Measurements from ENCODE around the gene LTBP2.
A peak's percentile ranks its signal among the peaks of the same experiment; 100 is the strongest.

Gene LTBP2

GRCh38 chr14:74507085-74507484 is 105.0 kb downstream of the LTBP2 start:
- no peak for DNase-seq (ENCODE audit: low spot score)

- DNase-seq (ENCODE audit: low spot score), result no peak
These were observed 105.6 kb downstream of the LTBP2 start for GRCh38 chr14:74506411-74506851.

DNA sequence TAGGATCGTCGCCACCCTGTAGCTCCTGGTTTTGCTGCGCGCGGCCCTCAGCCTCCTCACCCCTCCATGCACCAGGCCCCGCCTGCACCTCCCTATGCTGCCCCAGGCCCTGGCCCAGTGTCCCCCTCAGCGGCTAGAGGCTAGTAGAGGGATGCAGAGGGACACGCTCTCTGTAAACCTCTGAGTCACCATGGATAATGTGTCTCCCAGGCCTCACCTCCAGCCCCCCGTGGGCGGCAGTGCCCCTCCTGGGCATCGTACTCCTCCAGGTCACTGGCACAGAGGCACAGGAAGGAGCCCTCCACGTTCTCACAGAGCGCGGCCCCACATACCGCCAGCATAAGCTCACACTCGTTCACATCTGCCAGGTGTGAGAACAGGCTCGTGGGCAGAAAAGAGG is 106.2 kb downstream of the LTBP2 start:
- no peak for DNase-seq (ENCODE audit: low spot score)

- DNase-seq (ENCODE audit: low spot score), result no peak
These were observed 106.9 kb downstream of the LTBP2 start for GRCh38 chr14:74504874-74505720.

DNA sequence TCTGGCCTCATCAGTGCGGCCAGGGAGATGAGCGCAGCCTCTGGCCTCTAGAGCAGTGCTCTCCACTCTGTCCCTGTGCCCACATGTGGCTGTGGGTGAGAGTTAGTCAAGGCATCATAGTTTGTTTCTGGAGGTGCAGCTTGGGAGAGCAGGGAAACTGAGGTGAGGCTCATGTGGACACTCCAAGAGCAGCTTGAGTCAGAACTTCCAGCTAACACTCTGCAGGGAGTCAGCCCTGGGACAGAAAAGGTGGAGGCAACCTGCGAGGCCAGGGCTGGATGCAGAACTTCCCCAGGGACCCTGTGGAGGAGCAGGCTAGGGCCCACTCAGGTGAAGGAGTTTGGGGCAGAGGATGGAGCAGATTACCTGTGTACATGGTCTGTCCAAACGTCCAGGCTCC is 107.6 kb downstream of the LTBP2 start:
- DNase-seq (ENCODE audit: low spot score), result no peak

DNA sequence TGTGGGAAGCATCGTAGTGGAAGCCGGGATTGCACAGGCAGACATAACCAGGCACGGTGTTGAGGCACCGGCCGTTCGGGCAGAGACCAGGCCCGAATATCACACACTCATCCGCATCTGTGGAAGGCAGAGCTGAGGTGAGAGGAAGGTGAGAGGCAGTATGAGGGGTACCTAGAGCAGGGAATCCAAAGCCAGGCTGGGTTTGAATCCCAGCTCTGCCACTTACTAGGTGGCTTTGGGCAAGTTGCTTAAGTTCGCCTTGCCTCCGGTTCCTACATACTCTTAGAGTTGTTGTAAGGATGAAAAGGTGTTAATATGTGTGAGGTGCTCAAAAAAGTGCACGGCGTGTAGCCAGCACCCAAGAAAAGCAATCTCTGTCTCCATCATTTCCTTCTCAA is 108.1 kb downstream of the LTBP2 start:
- no peak for DNase-seq (ENCODE audit: low spot score)

DNA sequence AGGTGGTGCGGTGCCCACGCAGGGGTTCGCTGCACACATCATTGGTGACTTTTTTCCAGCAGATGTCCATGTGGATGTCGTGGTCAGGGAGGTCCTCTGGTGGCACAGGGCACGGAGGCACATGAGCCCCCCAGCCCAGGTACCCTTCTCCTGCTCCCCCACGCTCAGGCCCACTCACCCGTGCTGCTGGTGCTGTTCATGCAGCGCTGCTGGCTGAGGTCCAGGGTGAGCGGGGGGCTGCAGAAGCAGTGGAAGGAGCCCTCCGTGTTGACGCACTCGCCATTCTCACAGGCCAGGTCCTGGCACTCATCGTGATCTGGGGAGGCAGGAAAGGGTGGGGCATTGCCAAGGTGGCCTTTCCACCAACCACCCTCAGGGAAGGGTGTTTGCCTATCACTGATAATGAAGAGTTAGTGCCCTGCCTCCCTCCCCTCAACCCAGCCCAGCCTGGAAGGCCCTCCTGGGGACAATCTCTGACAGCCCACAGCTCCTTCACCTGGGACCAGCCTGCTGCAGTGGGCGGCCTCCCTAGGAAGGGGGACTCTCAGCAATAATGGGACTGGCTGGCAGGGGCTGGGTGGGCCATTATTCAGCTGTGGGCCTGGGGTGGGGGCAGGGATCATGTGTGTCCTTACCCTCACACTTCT is 108.6 kb downstream of the LTBP2 start:
- DNase-seq (ENCODE audit: low spot score), result no peak

DNA sequence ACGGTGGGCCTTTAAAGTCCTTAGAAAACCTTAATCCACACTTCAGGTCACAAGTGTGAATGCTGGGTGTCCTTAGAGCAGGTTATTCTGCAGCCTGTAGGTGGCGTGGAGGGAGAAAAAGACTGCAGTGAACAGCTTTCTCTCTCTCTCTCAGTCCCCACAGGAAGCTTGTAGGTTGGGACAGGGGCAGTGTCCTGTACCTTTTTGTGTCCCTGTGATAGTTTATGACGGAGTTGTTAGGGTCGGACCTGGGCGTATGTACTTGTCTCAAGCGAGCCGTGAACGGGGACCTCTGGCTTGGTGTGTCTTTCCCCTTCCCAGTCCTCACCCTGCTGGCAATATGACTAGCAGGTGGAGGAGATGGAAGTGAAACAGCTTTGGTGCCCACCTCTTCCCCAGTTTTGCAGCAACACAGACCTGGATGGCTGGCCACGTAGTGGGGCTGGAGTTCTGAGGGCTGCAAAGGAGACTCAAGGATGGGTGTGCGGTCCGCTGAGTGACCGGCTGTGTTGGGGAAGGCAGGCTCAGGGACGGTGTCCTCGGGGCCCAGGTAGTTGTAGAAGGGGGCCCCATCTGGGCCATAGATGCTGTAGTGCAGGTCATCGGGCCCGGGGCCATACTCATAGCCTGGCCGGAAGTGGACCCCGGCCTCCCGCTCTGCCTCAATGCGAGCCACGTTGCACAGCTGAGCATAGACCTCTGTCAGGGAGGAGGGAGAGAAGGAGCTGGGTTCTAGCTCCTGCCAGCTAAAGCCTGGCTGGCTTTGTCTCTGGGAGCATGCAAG is 109.6 kb downstream of the LTBP2 start:
- peak; percentile 25 for DNase-seq (ENCODE audit: low spot score)

DNA sequence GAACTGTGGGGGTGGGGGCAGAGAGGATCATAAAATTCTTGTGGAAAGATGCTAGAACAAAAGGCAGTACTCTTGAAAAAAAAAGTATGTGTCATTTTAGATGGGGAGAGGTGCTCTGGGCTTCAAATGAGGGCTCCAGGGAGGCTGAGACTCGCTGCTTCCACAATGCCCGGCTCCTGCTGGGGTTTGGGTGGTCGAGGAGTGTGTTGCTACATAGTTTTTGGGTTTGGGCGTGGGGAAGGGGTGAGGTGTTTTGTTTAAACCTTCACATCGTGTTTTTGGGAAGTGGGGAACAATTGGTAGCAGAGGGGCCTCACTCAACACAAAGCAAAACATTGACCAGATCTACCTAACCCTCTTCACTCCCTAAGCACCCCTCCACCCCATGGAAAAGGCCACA is 110.3 kb downstream of the LTBP2 start:
- DNase-seq (ENCODE audit: low spot score), result no peak

DNA sequence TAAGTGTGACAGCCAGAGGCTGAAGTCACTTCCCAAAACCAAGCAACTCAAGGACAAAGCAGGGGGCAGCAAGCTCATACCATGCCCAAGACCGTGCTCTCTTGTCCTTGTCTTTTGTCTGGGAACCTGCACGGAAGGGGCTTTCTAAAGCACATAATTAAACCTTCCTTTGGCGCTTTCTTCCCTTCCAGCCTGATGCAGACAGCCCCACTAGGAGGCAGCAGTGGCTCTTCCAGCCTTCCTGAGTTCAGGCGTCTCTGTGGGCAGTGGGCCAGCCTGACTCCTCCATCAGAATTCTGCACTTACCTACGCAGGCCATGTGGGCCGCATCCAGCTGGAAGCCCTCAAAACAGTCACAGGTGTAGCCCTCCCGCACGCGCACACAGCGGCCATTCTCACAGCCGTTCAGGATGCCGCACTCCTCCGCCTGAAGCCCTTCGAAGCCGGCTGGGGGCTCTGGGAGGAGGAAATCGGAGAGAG is 110.9 kb downstream of the LTBP2 start:
- DNase-seq (ENCODE audit: low spot score), result peak; percentile 71

GRCh38 chr14:74500417-74501134 is 111.5 kb downstream of the LTBP2 start:
- DNase-seq (ENCODE audit: low spot score), result no peak

DNA sequence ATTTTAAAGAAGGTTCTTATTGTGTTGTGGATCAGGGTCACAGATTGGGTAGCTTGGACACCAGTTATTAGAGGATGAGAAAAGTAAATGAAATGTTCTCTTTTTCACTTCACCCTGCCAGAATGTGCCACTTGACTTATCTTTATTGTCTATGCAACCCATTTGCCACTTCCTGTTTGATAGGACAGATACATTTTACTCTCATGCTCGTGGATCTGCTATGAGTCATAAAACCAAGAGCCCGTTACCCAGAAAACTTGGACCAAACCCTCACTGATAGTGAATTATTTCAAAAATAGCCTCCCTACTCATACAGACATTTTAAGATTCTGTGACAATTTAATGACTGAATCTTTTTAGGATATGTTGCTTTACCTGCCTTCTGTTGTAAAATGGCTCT is 116.7 kb downstream of the LTBP2 start:
- DNase-seq (ENCODE audit: low spot score), result no peak

DNA sequence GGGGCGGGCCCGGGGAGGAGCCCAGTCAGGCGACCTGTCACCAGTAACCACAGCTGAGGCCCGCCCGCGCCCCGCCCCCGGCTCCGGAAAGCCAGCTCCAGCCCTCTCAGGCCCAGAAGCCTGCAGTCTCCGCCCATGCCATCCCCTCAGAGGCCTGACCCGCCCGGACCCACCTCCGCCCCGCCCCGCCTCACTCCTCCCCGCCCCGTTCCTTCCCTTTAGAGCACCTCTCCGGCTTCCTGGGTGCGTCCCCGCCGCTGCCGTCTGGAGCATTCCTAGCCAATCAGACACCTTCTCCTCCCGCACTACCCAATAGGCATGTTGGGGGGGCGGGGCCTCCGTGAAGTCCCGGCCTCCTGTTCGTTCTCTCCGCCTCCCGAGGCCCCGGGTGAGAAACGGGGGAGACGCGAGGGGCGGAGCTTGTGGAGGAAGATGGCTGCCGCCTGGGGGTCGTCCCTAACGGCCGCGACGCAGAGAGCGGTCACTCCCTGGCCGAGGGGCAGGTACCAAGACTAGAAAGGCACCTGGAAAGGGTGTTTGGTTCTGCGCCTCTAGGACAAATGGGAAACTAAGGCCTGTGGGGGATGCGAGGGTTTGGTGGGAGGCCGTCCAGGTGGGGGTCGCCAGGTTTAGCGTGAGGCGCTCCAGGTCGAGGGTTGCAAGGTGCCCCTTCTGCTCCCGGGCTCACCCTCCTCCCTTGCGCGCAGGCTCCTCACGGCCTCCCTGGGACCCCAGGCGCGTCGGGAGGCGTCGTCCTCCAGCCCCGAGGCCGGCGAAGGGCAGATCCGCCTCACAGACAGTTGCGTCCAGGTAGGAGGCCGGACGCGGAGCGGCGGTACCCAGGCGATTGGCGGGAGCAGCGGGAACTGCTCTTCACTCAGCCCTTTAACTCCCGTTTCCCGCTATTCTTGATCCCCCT is 118.4 kb downstream of the LTBP2 start, which contains the start of gene ISCA2:
ISCA2 (plus strand) TSS at position 423 of the 919 bp plus-strand sequence; CDS start at position 433, 10 bp downstream.
- peak; percentile 99 for DNase-seq (ENCODE audit: low spot score)

- no peak for DNase-seq (ENCODE audit: low spot score)
These were observed 119.2 kb downstream of the LTBP2 start, which contains the start of gene NPC2 for GRCh38 chr14:74492776-74493342. TSS of gene NPC2 (minus strand) at chr14:74493305. CDS start at chr14:74493274, 31 bp downstream.

DNA sequence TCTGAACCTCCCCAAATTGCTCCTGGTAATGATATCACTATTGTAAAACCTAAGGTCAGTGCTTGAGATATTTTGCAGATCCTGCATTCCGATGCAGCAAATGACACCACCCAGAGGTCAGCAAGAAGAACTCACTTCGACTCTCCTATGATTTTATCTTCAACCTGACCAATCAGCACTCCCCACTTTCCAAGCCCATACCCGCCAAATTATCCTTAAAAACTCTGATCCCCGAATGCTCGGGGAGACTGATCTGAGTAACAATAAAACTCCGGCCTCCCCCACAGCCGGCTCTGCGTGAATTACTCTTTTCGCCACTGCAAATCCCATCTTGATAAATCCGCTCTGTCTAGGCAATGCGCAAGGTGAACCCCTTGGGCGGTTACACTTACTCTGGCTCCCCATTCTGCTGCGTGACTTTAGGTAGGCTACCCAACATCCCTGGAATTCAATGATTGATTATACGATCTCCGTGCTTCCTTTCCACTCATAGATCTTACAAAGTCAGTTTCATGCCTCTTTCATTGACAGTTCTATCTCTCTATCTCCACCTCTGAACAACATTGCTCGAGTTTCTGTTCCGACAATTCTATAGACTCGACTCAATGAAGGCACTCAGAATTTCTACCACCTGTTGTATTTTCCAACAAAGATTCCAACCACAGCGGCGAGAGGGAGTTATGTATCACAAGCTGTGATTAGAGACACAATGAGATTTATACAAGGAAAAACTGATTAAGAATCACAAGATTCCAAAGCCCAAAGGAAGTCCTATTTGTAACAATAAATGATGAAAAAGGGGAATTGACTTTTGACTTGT is 119.9 kb downstream of the LTBP2 start:
- DNase-seq (ENCODE audit: low spot score), result peak; percentile 67

- DNase-seq (ENCODE audit: low spot score), result no peak
These were observed 121.6 kb downstream of the LTBP2 start for GRCh38 chr14:74490486-74490885.

GRCh38 chr14:74488786-74489397 is 123.1 kb downstream of the LTBP2 start:
- DNase-seq (ENCODE audit: low spot score), result no peak

DNA sequence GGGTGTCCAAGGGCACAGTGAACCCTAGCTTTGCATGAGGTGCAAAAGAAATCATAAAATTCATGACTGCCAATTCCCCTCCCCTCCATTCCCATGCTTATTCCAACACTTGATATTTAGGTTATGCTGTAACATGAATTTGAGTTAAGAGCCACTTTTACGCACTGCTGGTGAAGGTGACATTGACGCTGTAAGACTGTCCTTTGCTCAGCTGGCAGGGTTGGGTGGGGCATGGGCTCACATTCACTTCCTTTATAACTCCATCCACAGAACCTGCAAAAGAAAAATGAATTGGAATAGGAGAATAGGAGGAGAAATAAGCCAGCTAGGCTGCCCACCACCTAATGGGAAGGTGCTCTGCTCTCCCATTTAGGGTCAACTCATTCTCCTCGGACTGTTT is 125.9 kb downstream of the LTBP2 start:
- DNase-seq (ENCODE audit: low spot score), result no peak

DNA sequence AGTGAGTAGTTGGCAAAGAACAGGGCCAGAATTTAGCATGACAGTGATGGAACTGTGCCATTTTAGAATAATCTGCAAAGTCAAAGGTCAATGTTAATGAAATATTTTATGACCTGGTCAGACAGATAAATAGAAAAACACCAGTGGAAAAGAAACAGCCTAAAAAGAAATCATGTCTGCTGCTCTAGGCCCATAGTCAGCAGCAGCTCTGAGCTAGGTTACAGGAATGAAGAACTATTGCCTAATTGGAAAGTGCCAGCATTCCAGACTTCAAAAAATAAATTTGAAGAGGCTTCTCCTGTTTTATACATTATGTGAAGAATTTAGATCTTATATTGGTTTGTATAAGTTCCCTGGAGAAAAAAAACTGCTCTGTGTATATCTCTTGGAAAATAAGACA is 128.7 kb downstream of the LTBP2 start:
- no peak for DNase-seq (ENCODE audit: low spot score)
